GM20000 (cell line): ENCODE measurements around the gene CAMSAP3.

Experiments
- DNase-seq: peaks from one replicate; pipeline ENCODE4 v3.0.0; 2012; ENCODE audit warnings: low spot score
- CTCF ChIP-seq: IDR thresholded peaks from 2 replicates; pipeline ENCODE4 v1.5.1; 2012; ENCODE audit warnings: mild to moderate bottlenecking, control low read depth; ENCODE audit errors: extremely low read depth, missing control alignments

Gene CAMSAP3

GRCh38 chr19:7657131-7657751, 61.6 kb downstream of the CAMSAP3 start:
- TF ChIP-seq CTCF: no peak
- DNase-seq: no peak

- TF ChIP-seq CTCF: no peak
- peak; percentile 93 for DNase-seq
Observed at GRCh38 chr19:7658219-7658686, 62.6 kb downstream of the CAMSAP3 start.

GRCh38 chr19:7661744-7662538, 66.3 kb downstream of the CAMSAP3 start:
- no peak for DNase-seq
- TF ChIP-seq CTCF: no peak

- TF ChIP-seq CTCF: no peak
- no peak for DNase-seq
Observed at GRCh38 chr19:7662657-7663056, 67.0 kb downstream of the CAMSAP3 start.

- TF ChIP-seq CTCF: no peak
- DNase-seq: no peak
Observed at GRCh38 chr19:7663706-7664105, 68.0 kb downstream of the CAMSAP3 start.

GRCh38 chr19:7665076-7665475, 69.4 kb downstream of the CAMSAP3 start:
- TF ChIP-seq CTCF: no peak
- no peak for DNase-seq
